Omental fat pad (tissue), 4 donors: ENCODE measurements around the gene ZBTB4. TPM values are rescaled to one million over a fixed set of nuclear protein-coding genes. Genes with fewer than 3 reads are reported as not detected.

ENCODE experiments used
- ATAC-seq: fragments of 150-250 bp; one replicate; pipeline ENCODE4 v1.9.1; 2016; ENCODE audit warnings: mild to moderate bottlenecking, moderate library complexity; ENCODE audit not compliant: low FRiP score
- DNase-seq: peaks from one replicate; pipeline ENCODE4 v3.0.0-alpha.2; 2019; ENCODE audit warnings: low spot score
- total RNA-seq, 4 donors: library from RNA; depleted of rRNA; stranded (reverse); fragments of >200 nt; gene quantifications; one replicate each; pipeline ENCODE4 v1.1.0, GENCODE V29; 2016
- TF ChIP-seq, protein P1 (sequence below), 3 donors: fragments of 450-650 bp; IDR thresholded peaks; one replicate each; pipeline ENCODE4 v1.5.1; 2016 to 2017; ENCODE audit warnings: antibody characterized with exemption in 3 of 3, mild to moderate bottlenecking in 3 of 3, moderate library complexity in 2 of 3

Gene ZBTB4
- total RNA-seq, 4 donors from 2014 or later, result 27.5 to 57.9 (median 38.5) TPM

DNA sequence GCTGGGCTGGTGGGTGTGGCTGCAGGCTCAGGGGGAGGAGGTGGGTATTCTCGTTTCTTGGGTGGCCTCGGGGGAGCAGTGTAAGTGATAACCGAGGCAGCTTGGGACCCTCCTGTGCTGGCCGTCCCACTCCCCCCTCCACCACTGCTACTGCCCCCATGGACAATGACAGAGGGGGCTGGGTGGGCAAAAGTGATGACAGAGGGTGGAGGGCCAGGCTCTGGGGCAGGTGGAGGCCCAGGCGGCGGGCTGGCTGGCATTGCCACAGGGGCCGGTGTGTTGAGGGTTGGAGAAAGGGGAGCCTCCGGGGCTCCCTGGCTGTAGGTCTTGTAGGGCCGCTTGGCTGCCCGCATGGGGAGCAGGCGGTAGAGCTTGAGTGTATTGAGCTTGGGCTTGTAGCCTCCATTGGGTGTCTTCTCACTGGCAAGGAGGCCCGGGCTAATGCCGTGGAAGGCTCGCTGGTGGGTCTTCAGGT is 16.0 kb downstream of the ZBTB4 start:
- no peak for DNase-seq
- TF ChIP-seq, protein P1, sequence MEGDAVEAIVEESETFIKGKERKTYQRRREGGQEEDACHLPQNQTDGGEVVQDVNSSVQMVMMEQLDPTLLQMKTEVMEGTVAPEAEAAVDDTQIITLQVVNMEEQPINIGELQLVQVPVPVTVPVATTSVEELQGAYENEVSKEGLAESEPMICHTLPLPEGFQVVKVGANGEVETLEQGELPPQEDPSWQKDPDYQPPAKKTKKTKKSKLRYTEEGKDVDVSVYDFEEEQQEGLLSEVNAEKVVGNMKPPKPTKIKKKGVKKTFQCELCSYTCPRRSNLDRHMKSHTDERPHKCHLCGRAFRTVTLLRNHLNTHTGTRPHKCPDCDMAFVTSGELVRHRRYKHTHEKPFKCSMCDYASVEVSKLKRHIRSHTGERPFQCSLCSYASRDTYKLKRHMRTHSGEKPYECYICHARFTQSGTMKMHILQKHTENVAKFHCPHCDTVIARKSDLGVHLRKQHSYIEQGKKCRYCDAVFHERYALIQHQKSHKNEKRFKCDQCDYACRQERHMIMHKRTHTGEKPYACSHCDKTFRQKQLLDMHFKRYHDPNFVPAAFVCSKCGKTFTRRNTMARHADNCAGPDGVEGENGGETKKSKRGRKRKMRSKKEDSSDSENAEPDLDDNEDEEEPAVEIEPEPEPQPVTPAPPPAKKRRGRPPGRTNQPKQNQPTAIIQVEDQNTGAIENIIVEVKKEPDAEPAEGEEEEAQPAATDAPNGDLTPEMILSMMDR (IDR thresholded peaks at IDR 0.05), result no peak
- ATAC-seq, result no peak

DNA sequence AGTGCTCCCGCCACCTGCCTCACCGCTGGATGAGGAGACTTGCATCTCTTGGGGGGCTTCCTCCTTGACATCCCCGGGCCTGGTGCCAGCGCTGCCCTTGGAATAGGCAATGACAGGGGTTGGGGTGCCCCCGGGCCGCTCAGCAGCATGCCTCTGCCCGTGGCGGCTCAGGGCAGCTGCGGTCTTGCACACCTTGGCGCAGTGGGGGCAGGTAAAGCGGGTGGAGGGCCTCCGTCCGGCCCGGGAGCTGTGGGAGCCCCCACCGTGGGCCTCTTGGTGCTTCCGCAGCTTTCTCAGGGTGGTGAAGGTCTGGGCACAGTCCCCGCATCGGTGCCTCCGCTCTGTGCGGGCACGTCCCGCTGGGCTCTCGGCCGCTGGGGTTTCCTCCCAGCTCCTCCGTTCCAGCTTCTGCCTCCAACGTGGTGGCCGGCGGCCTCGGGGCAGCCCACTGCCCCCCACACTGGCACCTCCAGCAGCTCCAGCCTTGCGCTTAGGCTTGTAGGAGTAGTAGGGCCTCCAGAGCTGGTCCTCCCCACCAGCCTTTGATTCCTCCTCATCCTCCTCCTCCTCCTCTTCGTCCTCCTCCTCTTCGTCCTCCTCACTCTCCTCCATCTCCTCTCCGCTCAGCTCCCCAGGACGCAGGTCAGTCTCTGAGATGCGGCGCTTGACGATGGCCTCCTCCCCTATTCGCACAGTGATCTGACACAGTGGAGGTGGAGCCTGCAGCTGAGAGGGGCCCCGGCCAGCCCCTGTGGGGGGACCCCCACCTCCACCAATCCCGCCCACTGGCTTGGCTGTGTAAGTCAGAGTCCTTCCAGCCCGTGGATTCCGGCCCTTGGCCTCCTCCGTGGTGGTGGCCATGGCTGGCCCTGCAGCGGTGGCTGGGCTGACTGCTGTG is 16.7 kb downstream of the ZBTB4 start:
- TF ChIP-seq, protein P1 (IDR thresholded peaks at IDR 0.05), result no peak
- ATAC-seq, result no peak
- no peak for DNase-seq

DNA sequence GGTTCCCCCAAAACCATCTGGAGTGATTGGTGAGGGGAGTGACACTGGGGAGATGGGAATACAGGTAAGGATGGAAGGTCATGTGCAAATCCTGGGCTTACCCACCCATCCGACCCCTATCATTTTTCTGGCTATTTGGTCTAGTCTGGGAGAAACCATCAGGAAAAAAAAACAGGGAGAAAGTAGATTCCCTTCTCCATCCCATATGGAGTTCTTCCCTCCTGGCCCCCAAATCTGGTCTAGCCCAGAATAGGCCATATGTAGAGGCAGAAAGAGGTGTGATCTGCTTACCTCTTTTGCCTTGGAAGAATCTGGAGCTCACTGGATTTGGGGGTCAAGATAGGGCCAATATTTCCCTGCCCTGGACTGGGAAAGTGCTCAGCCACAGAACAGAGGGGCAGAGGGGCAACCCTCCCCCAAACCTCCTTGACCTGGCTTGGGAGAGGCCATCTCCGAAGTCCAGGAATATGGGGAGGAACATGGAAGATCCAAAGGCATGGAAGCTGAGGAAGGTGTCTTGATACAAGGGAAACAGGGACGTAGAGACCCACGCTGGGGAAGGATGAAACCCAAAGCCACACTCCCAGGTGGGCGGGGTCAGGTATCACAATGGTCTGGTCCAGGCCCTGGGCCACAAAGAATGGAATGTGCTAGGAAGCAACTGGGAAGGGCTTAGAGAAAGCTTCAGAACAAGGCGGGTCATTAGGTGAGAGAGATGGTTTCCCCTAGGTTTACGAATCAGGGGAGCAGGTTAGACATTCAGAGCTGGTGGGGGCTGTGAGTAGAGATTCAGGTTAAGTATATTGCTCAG is 18.4 kb downstream of the ZBTB4 start:
- TF ChIP-seq, protein P1 (IDR thresholded peaks at IDR 0.05), result no peak
- no peak for ATAC-seq
- DNase-seq, result no peak

DNA sequence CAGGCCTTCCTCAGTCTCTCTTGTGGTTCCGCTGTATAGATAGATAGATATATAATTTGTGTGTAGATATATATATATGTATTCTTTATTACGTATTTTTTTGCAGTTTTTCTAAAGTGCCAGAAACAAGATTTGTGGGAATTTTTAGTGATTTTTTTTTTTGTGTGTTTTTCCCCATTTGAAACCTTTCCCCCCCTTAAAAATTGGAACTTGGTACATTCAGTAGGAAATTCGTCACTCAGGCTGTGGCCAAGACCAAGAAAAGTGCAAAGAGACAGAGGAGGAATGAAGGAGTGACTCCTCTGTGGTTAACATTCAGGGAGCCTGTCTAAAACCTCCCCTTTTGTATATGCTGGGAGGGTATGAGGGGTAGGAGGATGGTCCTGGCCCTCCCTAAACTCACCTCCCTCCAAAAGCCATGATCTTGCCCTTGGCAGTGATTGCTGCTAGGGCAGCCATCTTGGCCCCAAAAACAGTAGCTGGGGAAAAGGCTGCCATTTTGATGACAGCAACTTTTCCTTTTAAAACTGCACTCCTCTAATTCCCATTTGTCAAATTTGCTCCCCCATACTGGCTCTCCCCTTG is 19.4 kb downstream of the ZBTB4 start:
- ATAC-seq (no peak), DNase-seq (no peak)
- TF ChIP-seq, protein P1 (IDR thresholded peaks at IDR 0.05), result no peak

DNA sequence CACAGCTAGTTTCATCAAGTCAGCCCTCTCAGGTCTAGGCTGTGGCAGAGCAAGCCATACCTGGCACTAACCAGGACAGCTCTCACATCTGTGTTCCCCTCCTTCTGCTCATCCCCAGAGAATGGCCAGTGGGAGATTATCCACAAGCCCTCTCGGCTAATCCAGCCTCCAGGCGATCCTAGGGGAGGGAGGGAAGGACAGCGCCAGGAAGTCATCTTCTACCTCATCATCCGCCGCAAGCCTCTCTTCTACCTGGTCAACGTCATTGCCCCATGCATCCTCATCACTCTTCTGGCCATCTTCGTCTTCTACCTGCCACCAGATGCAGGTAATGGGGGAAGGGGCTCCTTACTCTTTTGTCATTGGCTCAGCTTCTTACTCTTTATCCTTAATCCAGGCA is 31.0 kb downstream of the ZBTB4 start:
- TF ChIP-seq, protein P1 (IDR thresholded peaks at IDR 0.05), result no peak
- DNase-seq (no peak), ATAC-seq (no peak)

- ATAC-seq (peak; percentile 66), DNase-seq (no peak)
- TF ChIP-seq, protein P1 (IDR thresholded peaks at IDR 0.05), result no peak
Observed at GRCh38 chr17:7445619-7445968, 33.8 kb downstream of the ZBTB4 start.
